ENCODE measurements around the gene TMEM221.
"Not testable (repeated sequence)": the region's sequence is repeated elsewhere in the genome, so short reads cannot be mapped to it uniquely, and the experiment has no call there.

TMEM221 gene

DNA sequence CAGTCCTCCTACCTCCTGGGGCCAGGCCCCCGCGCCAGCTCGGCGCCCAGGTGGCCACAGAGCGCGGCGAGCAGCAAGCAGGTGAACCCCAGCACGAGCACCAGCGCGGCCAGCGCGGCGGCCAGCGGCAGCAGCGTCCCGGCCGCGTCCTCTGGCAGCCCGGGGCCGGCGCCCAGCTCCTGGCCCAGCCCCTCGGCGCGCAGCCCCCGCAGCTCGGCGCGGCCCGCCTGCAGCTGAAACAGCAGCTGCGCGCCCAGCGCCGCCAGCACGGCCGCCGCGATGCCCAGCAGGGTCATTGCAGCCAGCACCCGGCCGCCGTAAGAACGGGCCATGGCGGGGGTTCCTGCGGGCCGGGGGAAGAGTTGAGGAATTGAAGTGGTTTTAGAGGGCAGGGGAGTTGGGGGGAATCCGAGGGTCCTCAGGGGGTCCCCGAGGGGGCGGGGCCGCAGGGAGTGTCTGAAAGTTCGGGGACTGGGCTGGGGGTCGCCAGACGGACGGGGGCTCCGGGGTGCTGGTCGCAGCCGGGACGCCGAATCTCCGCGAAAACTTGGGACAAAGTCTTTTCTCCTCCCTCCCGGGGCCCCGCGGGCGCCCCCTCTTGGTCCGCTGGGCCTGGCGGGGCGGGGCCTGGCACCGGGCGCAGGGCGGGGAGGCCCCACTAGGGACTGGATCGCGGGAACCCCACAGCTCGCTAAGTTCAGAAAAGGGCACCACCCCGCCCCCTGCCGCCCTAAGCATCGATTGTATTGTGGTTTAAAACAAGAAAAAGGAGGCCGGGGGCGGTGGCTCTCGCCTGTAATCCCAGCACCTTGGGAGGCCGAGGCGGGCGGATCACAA is at the start of gene TMEM221:
Gene TMEM221, minus strand, starts transcription at position 538 of the 837 bp plus-strand sequence. Its CDS starts 206 bp downstream, at position 332.
- peak; percentile 48 for DNase-seq

- DNase-seq = no peak
These were observed 48.8 kb upstream of the TMEM221 start for GRCh38 chr19:17497149-17497798.

DNA sequence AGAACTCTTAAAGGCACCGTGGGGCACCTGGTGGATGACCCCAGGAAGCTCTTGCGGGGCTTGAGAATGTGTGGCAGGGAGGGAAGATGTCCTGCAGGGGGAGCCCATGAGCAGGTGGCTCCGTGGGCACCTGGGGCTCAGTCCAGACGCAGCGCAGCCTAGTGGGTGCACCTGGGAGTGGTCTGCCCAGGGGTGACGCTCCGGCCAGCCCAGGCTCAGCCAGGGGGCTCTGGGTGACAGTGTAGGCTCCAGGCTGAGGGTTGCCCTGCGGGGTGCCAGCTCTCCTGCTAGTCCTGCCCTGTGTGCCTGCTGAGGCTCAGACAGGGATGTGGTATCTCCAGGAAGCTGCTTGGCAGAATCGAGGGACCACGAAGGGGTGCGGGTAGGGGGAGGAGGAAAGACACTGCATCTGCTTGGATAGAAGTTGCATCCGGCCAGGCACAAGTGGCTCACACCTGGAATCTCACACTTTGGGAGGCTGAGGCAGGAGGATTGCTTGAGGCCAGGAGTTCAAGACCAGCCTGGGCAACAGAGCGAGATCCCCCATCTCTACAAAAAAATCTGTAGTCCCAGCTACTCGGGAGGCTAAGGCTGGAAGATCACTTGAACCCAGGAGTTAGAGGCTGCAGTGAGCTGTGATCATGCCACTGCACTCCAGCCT is 48.0 kb upstream of the TMEM221 start:
- DNase-seq = peak; percentile 62

DNA sequence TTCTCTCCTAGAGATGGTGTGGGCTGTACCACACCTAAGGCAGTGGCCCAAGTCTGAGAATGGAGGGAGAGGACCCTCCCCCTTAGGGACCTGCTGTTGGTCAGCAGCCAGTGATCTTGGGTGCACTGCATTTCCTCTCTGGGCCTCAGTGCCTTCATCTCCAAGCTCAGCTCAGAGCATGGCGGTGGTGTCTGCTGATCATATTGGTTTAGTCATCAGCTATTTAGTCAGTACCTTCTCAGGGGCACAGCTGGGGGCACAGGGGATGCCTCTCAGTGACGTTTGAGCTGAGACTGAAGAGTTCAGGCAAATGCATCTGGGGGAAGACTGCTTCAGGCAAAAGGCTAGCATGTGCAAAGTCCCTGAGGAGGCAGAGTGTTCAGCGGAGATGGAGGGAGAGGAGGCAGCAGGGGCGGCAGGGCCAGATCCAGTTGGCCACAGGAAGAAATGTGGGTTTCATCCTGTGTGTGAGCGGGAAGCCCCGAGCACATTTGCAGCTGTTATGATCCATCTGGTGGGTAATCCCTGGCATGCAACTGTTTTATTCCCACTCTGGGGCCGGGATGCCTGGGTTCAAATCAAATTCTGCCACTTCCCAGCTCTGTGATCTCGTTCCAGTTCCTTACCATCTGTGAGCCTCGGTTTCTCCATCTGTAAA is 47.3 kb upstream of the TMEM221 start:
- no peak for DNase-seq

DNA sequence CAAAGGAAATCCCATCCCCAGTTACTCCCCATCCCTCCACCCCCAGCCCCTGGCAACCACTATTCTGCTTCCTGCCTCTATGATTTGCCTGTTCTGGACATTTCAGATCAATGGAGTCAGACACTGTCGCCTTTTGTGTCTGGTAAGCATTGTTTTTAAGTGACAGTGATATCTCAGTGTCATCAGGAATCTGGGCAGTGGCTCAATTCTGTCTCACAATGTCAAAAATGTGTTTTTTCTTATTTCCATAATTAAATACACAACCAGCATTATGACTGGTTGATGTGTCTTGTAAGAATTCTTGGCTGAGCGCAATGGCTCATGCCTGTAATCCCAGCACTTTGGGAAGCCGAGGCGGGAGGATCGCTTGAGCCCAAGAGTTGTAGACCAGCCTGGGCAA is 42.8 kb upstream of the TMEM221 start:
- no peak for DNase-seq

DNA sequence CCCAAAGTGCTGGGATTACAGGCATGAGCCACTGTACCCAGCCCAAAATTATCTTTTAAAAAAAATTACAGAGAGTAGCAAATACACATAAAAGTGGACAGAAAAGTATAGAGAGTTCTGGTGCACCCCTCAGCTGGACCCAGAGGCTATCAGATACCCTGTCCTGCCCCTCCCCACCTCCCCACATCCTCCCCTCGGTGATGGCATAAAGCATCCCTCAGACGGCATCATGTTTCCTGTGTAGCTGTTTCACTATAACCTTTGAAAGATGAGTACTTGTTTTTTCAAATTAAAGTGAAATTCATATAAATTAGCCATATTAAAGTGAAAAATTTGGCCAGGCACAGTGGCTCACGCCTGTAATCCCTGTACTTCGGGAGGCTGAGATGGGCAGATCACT is 41.9 kb upstream of the TMEM221 start:
- no peak for DNase-seq

- DNase-seq = no peak
These were observed 41.0 kb upstream of the TMEM221 start for GRCh38 chr19:17489392-17490030.

DNA sequence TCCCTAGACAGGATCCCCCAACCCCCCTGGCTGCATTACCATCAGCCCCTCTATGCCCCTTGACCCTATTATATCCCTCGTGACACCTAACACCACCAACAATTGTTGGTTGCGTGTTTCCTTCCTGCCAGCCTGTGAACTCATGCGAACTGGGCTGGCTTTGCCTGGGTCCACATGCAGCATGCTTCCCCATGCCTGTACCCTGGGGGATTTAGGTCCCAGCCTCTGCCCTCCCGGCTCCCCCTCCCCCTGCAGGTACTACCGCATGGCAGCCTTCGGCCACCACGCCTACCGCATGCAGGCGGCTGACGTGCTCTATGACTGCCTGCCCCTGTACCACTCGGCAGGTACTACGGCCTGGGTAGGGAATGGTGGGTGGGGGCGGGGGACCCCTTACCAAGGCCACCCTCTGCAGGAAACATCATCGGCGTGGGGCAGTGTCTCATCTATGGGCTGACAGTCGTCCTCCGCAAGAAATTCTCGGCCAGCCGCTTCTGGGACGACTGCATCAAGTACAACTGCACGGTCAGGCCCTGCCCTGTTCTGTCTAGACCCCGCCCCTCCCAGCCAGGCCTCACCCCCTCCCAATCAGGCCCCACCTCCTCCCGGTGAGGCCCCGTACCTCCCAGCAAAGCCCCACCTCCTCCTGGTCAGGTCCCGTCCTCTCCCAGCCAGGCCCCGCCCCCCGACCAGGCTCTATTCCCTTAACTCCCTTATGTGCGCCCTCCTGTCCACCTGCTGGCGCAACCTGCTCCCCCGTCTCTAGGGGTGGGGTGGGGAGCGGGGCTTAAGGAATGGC is 40.3 kb upstream of the TMEM221 start:
- DNase-seq = peak; percentile 59

- DNase-seq = no peak
These were observed 39.0 kb upstream of the TMEM221 start for GRCh38 chr19:17487284-17488121.

GRCh38 chr19:17486545-17487240 is 38.2 kb upstream of the TMEM221 start:
- no peak for DNase-seq

DNA sequence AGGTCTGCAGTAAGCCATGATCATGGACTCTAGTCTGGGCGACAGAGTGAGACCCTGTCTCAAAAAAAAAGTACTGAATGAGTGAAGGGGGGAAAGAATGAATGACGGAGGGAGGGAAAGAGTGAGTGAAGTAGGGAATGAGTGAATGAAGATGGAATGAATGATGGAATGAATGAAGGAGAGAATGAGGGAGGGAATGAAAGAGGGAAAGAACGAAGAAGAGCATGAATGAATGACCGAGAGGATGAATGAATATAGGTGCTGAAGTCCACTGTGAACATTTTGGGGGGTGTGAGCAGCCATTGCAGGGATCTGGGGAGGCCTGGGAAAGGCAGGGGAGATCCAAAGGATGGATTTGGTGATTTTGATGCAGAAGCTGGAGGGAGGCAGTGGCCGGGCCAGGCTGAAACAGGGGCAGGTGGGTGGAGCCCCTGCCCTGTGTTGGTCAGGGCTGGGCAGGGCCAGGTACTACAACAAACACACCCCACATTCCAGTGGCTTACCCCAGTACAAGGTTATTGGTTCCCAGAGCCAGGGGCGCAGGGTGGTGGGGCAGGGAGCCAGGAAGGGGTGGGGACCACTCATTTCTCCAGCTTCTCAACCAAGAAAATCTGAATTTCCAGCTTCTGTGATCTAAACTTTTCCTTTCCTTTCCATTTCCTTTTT is 36.2 kb upstream of the TMEM221 start:
- no peak for DNase-seq

- no peak for DNase-seq
These were observed 35.1 kb upstream of the TMEM221 start for GRCh38 chr19:17483605-17484002.

DNA sequence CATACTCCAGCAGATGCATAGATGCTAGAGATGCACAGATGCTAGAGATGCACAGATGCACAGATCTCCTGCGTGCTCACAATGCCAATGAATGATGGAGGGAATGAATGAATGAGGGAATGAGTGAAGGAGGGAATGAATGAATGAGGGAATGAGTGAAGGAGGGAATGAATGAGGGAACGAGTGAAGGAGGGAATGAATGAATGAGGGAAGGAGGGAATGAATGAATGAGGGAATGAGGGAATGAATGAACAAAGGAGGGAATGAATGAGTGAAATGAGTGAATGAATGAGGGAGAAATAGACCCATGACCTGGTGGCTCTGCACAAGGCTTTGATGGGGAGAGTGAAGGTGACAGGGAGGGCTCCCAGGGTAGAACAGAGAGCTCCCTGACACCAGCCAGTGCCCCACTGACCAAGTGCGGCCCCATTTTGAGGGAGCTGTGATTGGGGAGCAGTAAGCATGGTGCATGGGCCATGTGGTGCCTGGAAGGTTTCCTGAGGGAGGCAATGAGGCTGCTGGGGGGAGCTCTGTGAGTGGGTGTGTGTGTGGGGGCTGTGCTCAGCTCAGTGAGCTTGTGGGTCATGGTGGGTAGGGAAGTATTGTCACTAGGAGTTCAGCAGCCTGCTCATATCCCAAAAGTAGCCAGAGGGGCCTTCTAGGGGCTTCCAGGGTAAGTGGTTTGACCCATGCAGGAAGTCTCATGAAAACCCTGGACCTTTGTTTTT is 34.6 kb upstream of the TMEM221 start:
- DNase-seq = no peak

DNA sequence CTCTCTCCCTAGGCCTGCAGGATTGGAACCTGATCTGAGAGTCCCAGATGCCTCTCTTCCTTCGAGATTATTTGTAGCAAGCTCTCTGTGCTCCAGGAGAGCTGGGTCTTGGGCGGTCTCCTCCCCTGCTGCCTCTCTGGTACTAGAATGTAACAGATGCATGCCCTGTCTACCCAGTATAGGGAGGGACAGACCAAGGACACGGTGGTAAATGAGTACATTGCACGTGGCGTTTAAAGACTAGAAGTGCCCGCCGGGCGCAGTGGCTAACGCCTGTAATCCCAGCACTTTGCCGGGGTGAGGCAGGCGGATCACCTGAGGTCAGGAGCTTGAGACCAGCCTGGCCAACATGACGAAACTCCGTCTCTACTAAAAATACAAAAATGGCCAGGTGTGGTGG is 33.5 kb upstream of the TMEM221 start:
- no peak for DNase-seq

GRCh38 chr19:17479325-17479791 is 30.9 kb upstream of the TMEM221 start:
- no peak for DNase-seq

DNA sequence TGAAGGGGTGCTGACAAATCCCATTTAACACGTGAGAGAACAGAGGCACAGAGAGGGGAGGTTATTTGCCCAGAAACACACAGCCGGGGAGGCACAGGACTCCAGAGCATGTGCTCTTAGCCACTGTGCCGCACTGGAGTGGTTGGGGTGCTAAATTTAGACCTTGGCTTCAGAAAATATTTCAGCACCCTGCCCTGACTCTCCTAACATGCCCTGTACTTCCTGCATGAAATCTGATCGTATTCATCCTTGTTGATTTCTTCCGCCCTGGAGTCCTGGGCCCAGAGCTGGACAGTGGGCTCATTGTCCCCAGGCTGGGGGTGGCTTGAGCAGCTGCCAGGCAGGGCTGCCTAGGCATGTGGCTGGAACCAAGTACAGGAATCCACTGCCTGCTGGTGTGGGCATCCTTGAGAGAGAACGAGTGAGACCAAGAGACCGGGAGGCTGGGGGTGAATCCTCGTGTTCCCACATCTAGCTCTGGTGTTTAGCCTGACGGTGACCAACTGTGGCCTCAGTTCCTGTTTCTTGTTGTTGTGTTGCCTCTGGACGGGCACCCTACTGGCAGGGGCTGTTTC is 27.2 kb upstream of the TMEM221 start:
- no peak for DNase-seq

GRCh38 chr19:17475011-17475540 is 26.6 kb upstream of the TMEM221 start:
- not testable (repeated sequence) for DNase-seq

- DNase-seq = no peak
These were observed 24.6 kb upstream of the TMEM221 start for GRCh38 chr19:17473041-17473440.

All from activated CD4-positive, alpha-beta T cell treated with anti-CD3 and anti-CD28 coated beads for 1 hour (primary cell).